SK-N-SH treated with all-trans-retinoic acid at 6 μM for 48 hours (cell line): ENCODE results near the gene KIF22.

Experiments used
- ATAC-seq: fragments of 200-7000 bp; cut with Tn5 transposase; 3 replicates; pipeline ENCODE4 v1.9.1; 2020; ENCODE audit warnings: mild to moderate bottlenecking, moderate library complexity
- ARNTL ChIP-seq: fragments of 450-650 bp; formaldehyde crosslinking; IDR thresholded peaks from 2 replicates; pipeline ENCODE4 v1.5.0; 2020; ENCODE audit warnings: low read depth, mild to moderate bottlenecking, moderate library complexity, borderline replicate concordance
- BACH2 ChIP-seq: fragments of 250-450 bp; sonication (Bioruptor Pico); IDR thresholded peaks from 2 replicates; pipeline ENCODE4 v1.9.0; 2021; ENCODE audit warnings: mild to moderate bottlenecking, borderline replicate concordance
- CREB5 ChIP-seq: fragments of 250-450 bp; sonication (Bioruptor Pico); IDR thresholded peaks from 2 replicates; pipeline ENCODE4 v1.5.1; 2020; ENCODE audit warnings: low read depth, mild to moderate bottlenecking, moderate library complexity
- CSRNP3 ChIP-seq: fragments of 250-450 bp; sonication (Bioruptor Pico); IDR thresholded peaks from 2 replicates; pipeline ENCODE4 v1.5.1; 2021; ENCODE audit warnings: mild to moderate bottlenecking, moderate library complexity
- ESRRG ChIP-seq: fragments of 250-450 bp; sonication (Bioruptor Pico); IDR thresholded peaks from 2 replicates; pipeline ENCODE4 v1.6.1; 2021; ENCODE audit warnings: mild to moderate bottlenecking
- GLIS3 ChIP-seq: fragments of 250-450 bp; sonication (Bioruptor Pico); IDR thresholded peaks from 2 replicates; pipeline ENCODE4 v1.5.0; 2020; ENCODE audit warnings: mild to moderate bottlenecking, moderate library complexity
- ISL1 ChIP-seq: fragments of 250-450 bp; sonication (Bioruptor Pico); IDR thresholded peaks from 2 replicates; pipeline ENCODE4 v2.1.2; 2022; ENCODE audit warnings: mild to moderate bottlenecking, moderate library complexity
- RARB ChIP-seq: fragments of 250-450 bp; sonication (Bioruptor Pico); IDR thresholded peaks from 2 replicates; pipeline ENCODE4 v1.8.0; 2021; ENCODE audit warnings: mild to moderate bottlenecking, moderate library complexity
- SNAI2 ChIP-seq: fragments of 250-450 bp; sonication (Bioruptor Pico); IDR thresholded peaks from 2 replicates; pipeline ENCODE4 v1.5.0; 2020; ENCODE audit warnings: mild to moderate bottlenecking, moderate library complexity
- TCF4 ChIP-seq: fragments of 250-450 bp; sonication (Bioruptor Pico); IDR thresholded peaks from 2 replicates; pipeline ENCODE4 v1.8.0; 2021; ENCODE audit warnings: mild to moderate bottlenecking, moderate library complexity, borderline replicate concordance
- TSHZ2 ChIP-seq: fragments of 250-450 bp; sonication (Bioruptor Pico); IDR thresholded peaks from 2 replicates; pipeline ENCODE4 v1.5.0; 2020; ENCODE audit warnings: mild to moderate bottlenecking, moderate library complexity
- ZC3H10 ChIP-seq: fragments of 250-450 bp; sonication (Bioruptor Pico); IDR thresholded peaks from 2 replicates; pipeline ENCODE4 v1.5.1; 2021; ENCODE audit warnings: mild to moderate bottlenecking, moderate library complexity
- ZFP3 ChIP-seq: fragments of 250-450 bp; sonication (Bioruptor Pico); IDR thresholded peaks from 2 replicates; pipeline ENCODE4 v1.5.0; 2020; ENCODE audit warnings: mild to moderate bottlenecking, moderate library complexity
- ZNF565 ChIP-seq: fragments of 450-650 bp; formaldehyde crosslinking; conservative IDR thresholded peaks from 2 replicates; pipeline ENCODE4 v1.5.0; 2020; ENCODE audit warnings: low read depth, mild to moderate bottlenecking, moderate library complexity
- ZNF70 ChIP-seq: fragments of 450-650 bp; formaldehyde crosslinking; IDR thresholded peaks from 2 replicates; pipeline ENCODE4 v1.5.0; 2020; ENCODE audit warnings: mild to moderate bottlenecking, moderate library complexity
- ZNF8 ChIP-seq: fragments of 450-650 bp; formaldehyde crosslinking; IDR thresholded peaks from 2 replicates; pipeline ENCODE4 v1.5.0; 2020; ENCODE audit warnings: mild to moderate bottlenecking, moderate library complexity

The KIF22 gene

GRCh38 chr16:29812754-29813643 is 22.4 kb downstream of the KIF22 start:
- ATAC-seq: no peak
- TF ChIP-seq SNAI2 (CRISPR knock-in tag): no peak
- no peak for TF ChIP-seq ZNF70 (CRISPR knock-in tag)
- no peak for TF ChIP-seq ZNF565
- TF ChIP-seq BACH2 (CRISPR knock-in tag): no peak
- no peak for TF ChIP-seq ZNF8 (CRISPR knock-in tag)
- TF ChIP-seq ESRRG: no peak

- no peak for TF ChIP-seq GLIS3 (CRISPR knock-in tag)
- TF ChIP-seq CREB5 (CRISPR knock-in tag): no peak
- TF ChIP-seq ZC3H10 (CRISPR knock-in tag): no peak
- TF ChIP-seq TSHZ2 (CRISPR knock-in tag): no peak
- no peak for TF ChIP-seq RARB
- TF ChIP-seq ISL1 (CRISPR knock-in tag): no peak
- no peak for TF ChIP-seq SNAI2 (CRISPR knock-in tag)
- TF ChIP-seq BACH2 (CRISPR knock-in tag): no peak
- no peak for TF ChIP-seq ESRRG
- TF ChIP-seq, all 23 proteins: peak for 0
Measured at GRCh38 chr16:29813644-29814562, 23.4 kb downstream of the KIF22 start.

GRCh38 chr16:29814592-29814991 is 24.0 kb downstream of the KIF22 start:
- ATAC-seq: no peak
- no peak for TF ChIP-seq TSHZ2 (CRISPR knock-in tag)
- TF ChIP-seq ZNF70 (CRISPR knock-in tag): no peak
- no peak for TF ChIP-seq ESRRG
- no peak for TF ChIP-seq ARNTL (CRISPR knock-in tag)
- no peak for TF ChIP-seq TCF4 (CRISPR knock-in tag)
- no peak for TF ChIP-seq ZFP3 (CRISPR knock-in tag)
- no peak for TF ChIP-seq CSRNP3
- no peak for TF ChIP-seq CREB5 (CRISPR knock-in tag)

More at GRCh38 chr16:29813644-29814562, 23.4 kb downstream of the KIF22 start:
- ATAC-seq: no peak
